Astrocyte (in vitro differentiated cells and primary cell): ENCODE data around the gene WDR59. TPM values are rescaled to one million over a fixed set of nuclear protein-coding genes. Genes with fewer than 3 reads are reported as not detected.

Experiments
- DNase-seq: peaks from one replicate; pipeline ENCODE4 v3.0.0-alpha.2; 2010; ENCODE audit warnings: low read depth
- FAIRE-seq: peaks from 2 replicates; lab custom pipeline; 2011; peaks lifted over from hg19 to GRCh38; lab: Jason Lieb, UNC
- H2AFZ ChIP-seq: 2 replicates; pipeline ENCODE4 v1.6.0; 2012; ENCODE audit warnings: low read depth, low read length, inconsistent platforms
- H3K27ac ChIP-seq: 2 replicates; pipeline ENCODE4 v1.5.1; 2011; ENCODE audit warnings: low read depth, low read length, inconsistent platforms
- H3K27me3 ChIP-seq: 2 replicates; pipeline ENCODE4 v1.6.0; 2011; ENCODE audit warnings: low read length, inconsistent platforms; ENCODE audit not compliant: insufficient read depth
- H3K36me3 ChIP-seq: 2 replicates; pipeline ENCODE4 v1.5.1; 2011; ENCODE audit warnings: low read length, inconsistent platforms; ENCODE audit not compliant: insufficient read depth
- H3K4me1 ChIP-seq: 2 replicates; pipeline ENCODE4 v1.5.1; 2011; ENCODE audit warnings: low read length, inconsistent platforms; ENCODE audit not compliant: insufficient read depth
- H3K4me2 ChIP-seq: 2 replicates; pipeline ENCODE4 v1.6.0; 2012; ENCODE audit warnings: low read length, inconsistent platforms
- H3K4me3 ChIP-seq: 2 replicates; pipeline ENCODE4 v1.5.1; 2011; ENCODE audit warnings: low read depth, mild to moderate bottlenecking, low read length, inconsistent platforms; ENCODE audit not compliant: insufficient read depth
- H3K79me2 ChIP-seq: 2 replicates; pipeline ENCODE4 v1.6.0; 2012; ENCODE audit warnings: mild to moderate bottlenecking, low read length, inconsistent platforms; ENCODE audit not compliant: insufficient read depth
- H3K9ac ChIP-seq: 2 replicates; pipeline ENCODE4 v1.6.0; 2012; ENCODE audit warnings: mild to moderate bottlenecking, low read length, inconsistent platforms
- H3K9me3 ChIP-seq: 2 replicates; pipeline ENCODE4 v1.5.1; 2012; ENCODE audit warnings: low read depth, mild to moderate bottlenecking, low read length, inconsistent platforms; ENCODE audit not compliant: insufficient read depth
- H4K20me1 ChIP-seq: 2 replicates; pipeline ENCODE4 v1.6.0; 2012; ENCODE audit warnings: low read length, inconsistent platforms; ENCODE audit not compliant: insufficient read depth
- H3K27ac Mint-ChIP-seq: one replicate; pipeline ENCODE4 v1.8.0; 2021; ENCODE audit warnings: mild to moderate bottlenecking, mixed read lengths; ENCODE audit not compliant: unreplicated experiment
- H3K27me3 Mint-ChIP-seq: one replicate; pipeline ENCODE4 v1.8.0; 2021; ENCODE audit warnings: low read depth, mixed read lengths; ENCODE audit not compliant: unreplicated experiment
- H3K36me3 Mint-ChIP-seq: one replicate; pipeline ENCODE4 v1.8.0; 2021; ENCODE audit warnings: low read depth, mixed read lengths; ENCODE audit not compliant: unreplicated experiment
- H3K4me1 Mint-ChIP-seq: one replicate; pipeline ENCODE4 v1.8.0; 2021; ENCODE audit warnings: low read depth, mixed read lengths; ENCODE audit not compliant: unreplicated experiment
- H3K4me3 Mint-ChIP-seq: one replicate; pipeline ENCODE4 v1.8.0; 2021; ENCODE audit warnings: mild to moderate bottlenecking, moderate library complexity, mixed read lengths; ENCODE audit not compliant: unreplicated experiment
- H3K9me3 Mint-ChIP-seq: one replicate; pipeline ENCODE4 v1.8.0; 2021; ENCODE audit warnings: mild to moderate bottlenecking, mixed read lengths; ENCODE audit not compliant: unreplicated experiment
- EZH2 ChIP-seq: IDR thresholded peaks from 2 replicates; pipeline ENCODE4 v1.6.1; 2012; ENCODE audit warnings: mild to moderate bottlenecking, low read length, inconsistent platforms; ENCODE audit not compliant: insufficient read depth
- total RNA-seq: library from RNA; stranded (reverse); gene quantifications from 2 replicates; pipeline ENCODE4 v1.2.1, GENCODE V29; 2021
- TF ChIP-seq, protein P1 (sequence below): IDR thresholded peaks from 2 replicates; pipeline ENCODE4 v1.5.1; 2011; ENCODE audit warnings: low read depth, mild to moderate bottlenecking, inconsistent platforms, low read length, moderate library complexity; ENCODE audit not compliant: insufficient read depth

The WDR59 gene
- total RNA-seq, 1 donor from 2014 or later, result 63.8 TPM

- H3K27ac Mint-ChIP-seq, result no peak overlapping the region
Observed at GRCh38 chr16:75028544-75029135, 43.7 kb upstream of the WDR59 start.

DNA sequence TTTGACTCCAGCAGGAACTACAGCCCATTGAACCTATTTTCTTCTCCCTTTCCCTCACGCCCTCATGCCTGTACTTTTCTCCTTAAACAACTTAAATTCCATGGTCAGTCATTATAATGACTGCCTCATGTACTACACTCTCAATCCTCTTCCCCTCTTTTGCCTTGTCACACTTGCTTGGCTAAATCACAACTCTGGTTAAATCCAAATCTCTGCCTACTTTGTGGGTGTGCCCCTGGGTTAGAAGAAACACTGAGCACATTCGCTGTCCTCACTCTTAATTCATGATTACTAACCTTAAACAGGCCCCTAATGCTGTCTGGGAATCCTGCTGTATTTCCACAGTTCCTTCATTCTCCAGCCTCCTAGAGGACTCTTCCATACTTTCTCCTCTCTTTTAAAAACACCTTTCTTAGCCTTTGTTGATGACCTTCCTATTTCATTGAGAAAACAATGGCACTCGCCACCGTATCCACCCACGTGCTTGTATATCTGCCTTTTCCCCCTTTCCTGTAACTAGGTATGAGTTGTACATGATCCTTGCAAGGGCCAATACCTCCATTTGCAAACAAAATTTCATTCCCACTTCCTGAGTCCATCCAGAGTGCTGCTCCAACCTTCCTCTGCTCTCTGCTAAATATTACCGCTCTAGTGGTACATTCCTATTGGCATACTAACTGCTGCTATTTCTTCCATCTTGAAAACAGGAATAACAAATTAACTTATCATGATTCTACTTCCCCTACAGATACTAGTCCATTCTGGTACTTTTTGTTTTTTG, 42.8 kb upstream of the WDR59 start:
- Mint-ChIP-seq H3K27ac (no peak overlapping the region), H3K9me3 (no peaks in the 10 kb centered on the region), H3K36me3 (peaks cover 2% of the 10 kb centered on the region), H3K27me3 (no peaks in the 10 kb centered on the region), H3K4me3 (no peak overlapping the region), H3K4me1 (peaks cover 14% of the 10 kb centered on the region)
- Histone ChIP-seq H2AFZ (no peak overlapping the region), H3K79me2 (peaks cover 79% of the 10 kb centered on the region), H3K27me3 (no peaks in the 10 kb centered on the region), H3K9me3 (no peaks in the 10 kb centered on the region), H3K36me3 (no peaks in the 10 kb centered on the region), H3K4me3 (no peak overlapping the region), H3K9ac (no peak overlapping the region), H3K27ac (peak overlapping the region; percentile 32), H3K4me1 (peaks cover 16% of the 10 kb centered on the region), H3K4me2 (peak overlapping the region; percentile 12), H4K20me1 (peaks cover 36% of the 10 kb centered on the region)
- FAIRE-seq, result no peak
- TF ChIP-seq, protein P1, sequence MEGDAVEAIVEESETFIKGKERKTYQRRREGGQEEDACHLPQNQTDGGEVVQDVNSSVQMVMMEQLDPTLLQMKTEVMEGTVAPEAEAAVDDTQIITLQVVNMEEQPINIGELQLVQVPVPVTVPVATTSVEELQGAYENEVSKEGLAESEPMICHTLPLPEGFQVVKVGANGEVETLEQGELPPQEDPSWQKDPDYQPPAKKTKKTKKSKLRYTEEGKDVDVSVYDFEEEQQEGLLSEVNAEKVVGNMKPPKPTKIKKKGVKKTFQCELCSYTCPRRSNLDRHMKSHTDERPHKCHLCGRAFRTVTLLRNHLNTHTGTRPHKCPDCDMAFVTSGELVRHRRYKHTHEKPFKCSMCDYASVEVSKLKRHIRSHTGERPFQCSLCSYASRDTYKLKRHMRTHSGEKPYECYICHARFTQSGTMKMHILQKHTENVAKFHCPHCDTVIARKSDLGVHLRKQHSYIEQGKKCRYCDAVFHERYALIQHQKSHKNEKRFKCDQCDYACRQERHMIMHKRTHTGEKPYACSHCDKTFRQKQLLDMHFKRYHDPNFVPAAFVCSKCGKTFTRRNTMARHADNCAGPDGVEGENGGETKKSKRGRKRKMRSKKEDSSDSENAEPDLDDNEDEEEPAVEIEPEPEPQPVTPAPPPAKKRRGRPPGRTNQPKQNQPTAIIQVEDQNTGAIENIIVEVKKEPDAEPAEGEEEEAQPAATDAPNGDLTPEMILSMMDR, result no peak
- TF ChIP-seq EZH2, result no peak
- DNase-seq, result peak; percentile 38

More at GRCh38 chr16:75028544-75029135, 43.7 kb upstream of the WDR59 start:
- Histone ChIP-seq H3K27ac (no peak overlapping the region), H3K9ac (no peak overlapping the region), H2AFZ (no peak overlapping the region), H3K36me3 (no peaks in the 10 kb centered on the region), H3K9me3 (no peaks in the 10 kb centered on the region), H3K4me1 (peaks cover 11% of the 10 kb centered on the region), H3K27me3 (no peaks in the 10 kb centered on the region), H3K4me3 (no peak overlapping the region), H3K79me2 (peaks cover 77% of the 10 kb centered on the region), H3K4me2 (no peak overlapping the region), H4K20me1 (peaks cover 35% of the 10 kb centered on the region)
- Mint-ChIP-seq H3K36me3 (no peaks in the 10 kb centered on the region), H3K4me3 (no peak overlapping the region), H3K9me3 (no peaks in the 10 kb centered on the region), H3K27me3 (no peaks in the 10 kb centered on the region), H3K4me1 (peaks cover 10% of the 10 kb centered on the region)
- FAIRE-seq (no peak), DNase-seq (no peak)
- TF ChIP-seq, protein P1, result no peak
- TF ChIP-seq EZH2, result no peak
